ENCODE data around the gene VPS16.

VPS16 gene

DNA sequence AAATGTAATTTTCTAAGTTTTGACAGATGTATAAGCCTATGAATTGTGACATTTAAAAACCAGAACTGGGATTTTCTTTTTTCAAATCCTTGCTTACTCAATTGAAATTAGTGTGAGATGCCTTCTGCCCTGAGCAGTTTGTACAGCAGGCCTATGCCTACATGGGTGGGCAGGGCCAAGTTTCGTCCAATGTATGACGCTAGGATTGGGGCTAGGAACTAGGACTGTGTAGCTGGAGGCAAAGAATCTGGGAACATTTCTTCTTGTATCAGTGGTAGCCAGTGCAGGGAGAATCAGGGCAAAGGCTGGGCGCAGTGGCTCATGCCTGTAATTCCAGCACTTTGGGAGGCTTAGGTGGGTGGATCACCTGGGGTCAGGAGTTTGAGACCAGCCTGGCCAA, 28.8 kb downstream of the VPS16 start:
- Histone ChIP-seq H2AFZ (no peak overlapping the region), H3K4me1 (no peaks in the 10 kb centered on the region), H3K9me3 (ENCODE audit: control insufficient read depth, low read length) (no peaks in the 10 kb centered on the region), H3K4me2 (ENCODE audit: low read length) (no peak overlapping the region), H3K36me3 (ENCODE audit: control insufficient read depth, insufficient read depth, low read length) (no peaks in the 10 kb centered on the region), H3K27ac (no peak overlapping the region), H3K9ac (no peak overlapping the region), H3K79me2 (peaks cover 5% of the 10 kb centered on the region), H3K27me3 (ENCODE audit: control insufficient read depth, insufficient read depth, low read length) (no peaks in the 10 kb centered on the region), H3K4me3 (ENCODE audit: low read depth, low read length) (no peak overlapping the region)
- TF ChIP-seq, protein P1, sequence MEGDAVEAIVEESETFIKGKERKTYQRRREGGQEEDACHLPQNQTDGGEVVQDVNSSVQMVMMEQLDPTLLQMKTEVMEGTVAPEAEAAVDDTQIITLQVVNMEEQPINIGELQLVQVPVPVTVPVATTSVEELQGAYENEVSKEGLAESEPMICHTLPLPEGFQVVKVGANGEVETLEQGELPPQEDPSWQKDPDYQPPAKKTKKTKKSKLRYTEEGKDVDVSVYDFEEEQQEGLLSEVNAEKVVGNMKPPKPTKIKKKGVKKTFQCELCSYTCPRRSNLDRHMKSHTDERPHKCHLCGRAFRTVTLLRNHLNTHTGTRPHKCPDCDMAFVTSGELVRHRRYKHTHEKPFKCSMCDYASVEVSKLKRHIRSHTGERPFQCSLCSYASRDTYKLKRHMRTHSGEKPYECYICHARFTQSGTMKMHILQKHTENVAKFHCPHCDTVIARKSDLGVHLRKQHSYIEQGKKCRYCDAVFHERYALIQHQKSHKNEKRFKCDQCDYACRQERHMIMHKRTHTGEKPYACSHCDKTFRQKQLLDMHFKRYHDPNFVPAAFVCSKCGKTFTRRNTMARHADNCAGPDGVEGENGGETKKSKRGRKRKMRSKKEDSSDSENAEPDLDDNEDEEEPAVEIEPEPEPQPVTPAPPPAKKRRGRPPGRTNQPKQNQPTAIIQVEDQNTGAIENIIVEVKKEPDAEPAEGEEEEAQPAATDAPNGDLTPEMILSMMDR (IDR thresholded peaks at IDR 0.05) = no peak

DNA sequence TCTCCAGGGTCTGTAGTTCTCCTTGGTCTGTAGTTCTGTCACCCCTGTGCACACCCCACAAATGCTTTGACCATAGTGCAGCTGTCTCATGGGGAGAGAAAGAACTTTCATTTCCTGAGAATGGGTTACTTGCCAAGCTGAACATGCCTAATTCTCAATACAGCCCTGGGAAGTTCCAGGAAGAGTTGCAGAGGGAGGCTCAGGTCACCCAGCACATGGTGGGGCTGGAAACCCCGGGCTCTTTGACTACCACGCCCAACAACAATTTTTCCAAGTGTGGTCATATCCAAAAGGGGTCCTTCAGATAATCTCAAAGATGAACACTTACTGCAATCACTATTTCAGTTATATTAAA, 30.5 kb downstream of the VPS16 start:
- Histone ChIP-seq H3K9me3 (ENCODE audit: control insufficient read depth, low read length) (no peaks in the 10 kb centered on the region), H3K36me3 (ENCODE audit: control insufficient read depth, insufficient read depth, low read length) (no peaks in the 10 kb centered on the region), H2AFZ (no peak overlapping the region), H3K4me1 (no peaks in the 10 kb centered on the region), H3K27me3 (ENCODE audit: control insufficient read depth, insufficient read depth, low read length) (no peaks in the 10 kb centered on the region), H3K4me3 (ENCODE audit: low read depth, low read length) (no peak overlapping the region), H3K27ac (no peak overlapping the region), H3K79me2 (peaks cover 16% of the 10 kb centered on the region), H3K4me2 (ENCODE audit: low read length) (no peak overlapping the region), H3K9ac (no peak overlapping the region)
- TF ChIP-seq, protein P1 (IDR thresholded peaks at IDR 0.05) = no peak

DNA sequence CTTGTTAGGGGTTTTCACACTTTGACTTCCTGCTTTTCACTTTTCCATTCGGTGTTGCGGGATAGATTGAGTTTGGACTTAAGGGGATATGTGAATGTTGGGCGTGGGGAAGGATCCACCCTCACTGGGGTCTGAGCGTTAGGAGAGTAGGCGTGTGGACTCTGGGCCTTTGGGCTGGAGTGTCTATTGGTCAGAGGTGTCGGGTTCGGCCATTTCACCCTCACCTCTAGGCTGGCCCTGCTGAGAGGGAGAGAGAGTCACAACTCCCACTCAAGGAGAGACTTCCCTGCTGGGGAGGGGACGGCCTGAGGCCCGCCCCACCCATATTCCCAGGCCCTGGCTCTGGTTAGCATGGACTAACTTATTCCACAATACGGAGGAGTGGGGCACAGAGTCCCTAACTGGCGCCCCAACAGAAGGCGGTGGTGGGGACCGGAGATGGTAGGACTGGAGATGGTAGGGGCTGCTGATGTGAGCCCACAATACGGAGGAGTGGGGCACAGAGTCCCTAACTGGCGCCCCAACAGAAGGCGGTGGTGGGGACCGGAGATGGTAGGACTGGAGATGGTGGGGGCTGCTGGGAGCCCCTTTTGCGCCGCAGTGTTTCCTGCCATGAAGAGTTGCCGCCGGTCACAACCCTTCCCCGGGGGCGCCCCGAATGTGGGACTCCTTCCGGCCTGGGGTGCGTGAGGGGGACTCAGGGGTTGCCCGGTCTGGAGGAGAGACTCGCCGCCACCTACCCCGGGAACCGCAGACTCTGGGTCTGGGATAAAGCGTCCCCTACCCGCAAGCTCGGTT, 31.3 kb downstream of the VPS16 start:
- Histone ChIP-seq H3K4me2 (ENCODE audit: low read length) (peak overlapping the region; percentile 100), H3K9ac (no peak overlapping the region), H3K9me3 (ENCODE audit: control insufficient read depth, low read length) (no peaks in the 10 kb centered on the region), H3K79me2 (peaks cover 16% of the 10 kb centered on the region), H3K27me3 (ENCODE audit: control insufficient read depth, insufficient read depth, low read length) (no peaks in the 10 kb centered on the region), H3K36me3 (ENCODE audit: control insufficient read depth, insufficient read depth, low read length) (no peaks in the 10 kb centered on the region), H3K4me1 (no peaks in the 10 kb centered on the region), H2AFZ (peak overlapping the region; percentile 99), H3K4me3 (ENCODE audit: low read depth, low read length) (peak overlapping the region; percentile 79), H3K27ac (no peak overlapping the region)
- TF ChIP-seq, protein P1 (IDR thresholded peaks at IDR 0.05) = no peak

GRCh38 chr20:2872459-2873009, 32.0 kb downstream of the VPS16 start:
- Histone ChIP-seq H3K36me3 (ENCODE audit: control insufficient read depth, insufficient read depth, low read length) (no peaks in the 10 kb centered on the region), H3K9ac (no peak overlapping the region), H3K4me2 (ENCODE audit: low read length) (peak overlapping the region; percentile 100), H3K4me1 (no peaks in the 10 kb centered on the region), H3K27me3 (ENCODE audit: control insufficient read depth, insufficient read depth, low read length) (no peaks in the 10 kb centered on the region), H3K79me2 (peaks cover 16% of the 10 kb centered on the region), H3K9me3 (ENCODE audit: control insufficient read depth, low read length) (no peaks in the 10 kb centered on the region), H2AFZ (peak overlapping the region; percentile 99), H3K27ac (no peak overlapping the region), H3K4me3 (ENCODE audit: low read depth, low read length) (peak overlapping the region; percentile 79)
- TF ChIP-seq, protein P1 (IDR thresholded peaks at IDR 0.05) = peak; percentile 32

All from parathyroid adenoma (tissue), 2 donors.